Fibroblast of villous mesenchyme (primary cell): Measurements from ENCODE around the gene IL12RB2. TPM values are rescaled to one million over a fixed set of nuclear protein-coding genes. Genes with fewer than 3 reads are reported as not detected.
"Not testable (repeated sequence)": the region's sequence is repeated elsewhere in the genome, so short reads cannot be mapped to it uniquely, and the experiment has no call there.

Experiments
- DNase-seq: peaks from one replicate; pipeline ENCODE4 v3.0.0-alpha.2; 2010; ENCODE audit warnings: low read depth
- H3K4me3 ChIP-seq: 2 replicates; pipeline ENCODE4 v1.5.1; 2011; ENCODE audit warnings: low read depth, mild to moderate bottlenecking, low read length
- small RNA-seq: library from RNA; depleted of rRNA; stranded (forward); fragments of <200 nt; gene quantifications from one replicate; pipeline ENCODE3, GENCODE V24; 2012
- total RNA-seq: library from RNA; depleted of rRNA; stranded (reverse); fragments of >200 nt; gene quantifications from 2 replicates; pipeline ENCODE4 v1.2.3, GENCODE V29; 2012
- TF ChIP-seq, protein P1 (sequence below): IDR thresholded peaks from 2 replicates; pipeline ENCODE4 v1.5.1; 2012; ENCODE audit warnings: low read depth, mild to moderate bottlenecking, low read length; ENCODE audit not compliant: insufficient read depth

IL12RB2 gene
- total RNA-seq, 1 donor = not detected

DNA sequence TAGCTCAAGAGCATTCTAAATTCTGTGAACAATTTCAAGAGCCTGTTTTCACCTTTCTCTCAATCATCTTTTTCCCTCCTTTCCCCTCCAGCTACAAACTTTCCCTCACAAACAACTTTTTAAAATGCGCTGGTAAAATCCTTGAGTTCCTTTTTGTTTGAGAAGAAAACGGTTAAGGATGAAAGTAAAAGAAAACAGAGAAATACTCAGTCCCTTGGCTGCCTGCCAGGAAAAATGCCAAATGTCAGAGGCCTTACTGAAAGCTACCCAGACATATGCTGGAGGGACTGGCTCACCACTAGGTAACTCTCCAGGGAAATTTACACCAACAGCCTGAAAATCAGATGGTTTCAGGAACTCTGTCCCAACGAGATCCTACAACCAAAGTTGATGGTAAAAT lies 133.5 kb downstream of the IL12RB2 start:
- DNase-seq = peak; percentile 69
- TF ChIP-seq, protein P1, sequence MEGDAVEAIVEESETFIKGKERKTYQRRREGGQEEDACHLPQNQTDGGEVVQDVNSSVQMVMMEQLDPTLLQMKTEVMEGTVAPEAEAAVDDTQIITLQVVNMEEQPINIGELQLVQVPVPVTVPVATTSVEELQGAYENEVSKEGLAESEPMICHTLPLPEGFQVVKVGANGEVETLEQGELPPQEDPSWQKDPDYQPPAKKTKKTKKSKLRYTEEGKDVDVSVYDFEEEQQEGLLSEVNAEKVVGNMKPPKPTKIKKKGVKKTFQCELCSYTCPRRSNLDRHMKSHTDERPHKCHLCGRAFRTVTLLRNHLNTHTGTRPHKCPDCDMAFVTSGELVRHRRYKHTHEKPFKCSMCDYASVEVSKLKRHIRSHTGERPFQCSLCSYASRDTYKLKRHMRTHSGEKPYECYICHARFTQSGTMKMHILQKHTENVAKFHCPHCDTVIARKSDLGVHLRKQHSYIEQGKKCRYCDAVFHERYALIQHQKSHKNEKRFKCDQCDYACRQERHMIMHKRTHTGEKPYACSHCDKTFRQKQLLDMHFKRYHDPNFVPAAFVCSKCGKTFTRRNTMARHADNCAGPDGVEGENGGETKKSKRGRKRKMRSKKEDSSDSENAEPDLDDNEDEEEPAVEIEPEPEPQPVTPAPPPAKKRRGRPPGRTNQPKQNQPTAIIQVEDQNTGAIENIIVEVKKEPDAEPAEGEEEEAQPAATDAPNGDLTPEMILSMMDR = no peak
- H3K4me3 ChIP-seq = no peak overlapping the region

DNA sequence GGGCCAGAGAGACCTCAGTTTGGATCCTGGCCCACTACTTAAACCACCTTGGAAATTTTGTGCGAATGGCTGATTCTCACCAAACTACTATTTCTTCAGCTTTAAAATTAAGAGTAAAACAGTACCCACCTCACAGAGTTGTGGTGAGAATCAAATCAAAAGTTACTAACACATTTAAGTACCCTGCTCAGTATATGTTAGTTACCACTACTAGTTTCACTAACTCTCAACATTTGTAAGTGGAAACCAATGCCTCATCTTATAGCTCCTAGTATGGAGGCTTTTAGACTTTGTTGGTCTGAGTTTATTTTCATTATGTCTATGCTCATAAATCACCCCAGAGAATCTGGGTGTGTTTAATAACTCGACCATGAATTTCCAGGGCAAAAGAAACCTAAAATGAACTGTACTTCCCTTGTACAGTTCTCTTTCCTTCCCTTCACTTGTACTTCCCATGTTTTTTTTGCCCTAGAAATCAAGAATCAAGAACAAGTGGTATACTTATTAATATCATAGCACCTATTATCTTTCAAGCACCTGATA lies 134.1 kb downstream of the IL12RB2 start:
- DNase-seq = no peak
- no peak overlapping the region for H3K4me3 ChIP-seq
- TF ChIP-seq, protein P1 = no peak

DNA sequence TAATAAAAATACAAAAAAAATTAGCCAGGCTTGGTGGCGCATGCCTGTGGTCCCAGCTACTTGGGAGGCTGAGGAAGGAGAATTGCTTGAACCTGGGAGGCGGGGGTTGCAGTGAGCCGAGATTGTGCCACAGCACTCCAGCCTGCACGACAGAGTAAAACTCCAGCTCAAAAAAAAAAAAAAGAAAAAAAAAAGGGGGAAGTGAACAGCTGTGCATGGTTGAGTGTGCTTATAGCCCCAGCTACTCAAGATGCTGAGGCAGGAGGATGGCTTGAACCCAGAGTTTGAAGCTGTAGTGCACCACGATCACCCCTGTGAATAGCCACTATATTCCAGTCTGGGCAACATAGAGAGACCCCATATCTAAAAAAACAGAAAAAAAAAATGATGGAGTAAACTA lies 138.3 kb downstream of the IL12RB2 start:
- not testable (repeated sequence) for H3K4me3 ChIP-seq, DNase-seq

Small RNA genes lying within 50 kb of the gene (small RNA-seq; reads per million reads assigned to genes)
- not detected for gene RNU4ATAC4P
- gene RNU6-387P = not detected

Other genes starting within 250 kb of the IL12RB2 start
- gene C1orf141, start 172.9 kb upstream of the IL12RB2 start, total RNA-seq = not detected in 2 replicates
- not detected in 2 replicates for gene IL23R, start 141.4 kb upstream of the IL12RB2 start, total RNA-seq
- gene SERBP1, start 122.5 kb downstream of the IL12RB2 start, total RNA-seq = 108 and 162 TPM in 2 replicates